HEK293 (cell line): ENCODE measurements around the gene FEM1A.

Source experiments
- CTCF ChIP-seq: fragments of 450-650 bp; formaldehyde crosslinking; IDR thresholded peaks from 2 replicates; pipeline ENCODE4 v1.5.1; 2016; ENCODE audit warnings: missing biosample characterization, missing genetic modification characterization
- HOXA7 ChIP-seq: sonication (generic); formaldehyde crosslinking; IDR thresholded peaks from 2 replicates; pipeline ENCODE4 v1.8.1; 2022; ENCODE audit warnings: missing genetic modification reagents, borderline replicate concordance
- KLF9 ChIP-seq: fragments of 450-650 bp; formaldehyde crosslinking; IDR thresholded peaks from 2 replicates; pipeline ENCODE4 v1.5.1; 2016; ENCODE audit warnings: missing biosample characterization, missing genetic modification characterization, low read depth
- PRDM1 ChIP-seq: fragments of 450-650 bp; formaldehyde crosslinking; IDR thresholded peaks from 2 replicates; pipeline ENCODE4; 2016; ENCODE audit warnings: missing biosample characterization, missing genetic modification characterization
- SCRT1 ChIP-seq: fragments of 450-650 bp; formaldehyde crosslinking; IDR thresholded peaks from 2 replicates; pipeline ENCODE4 v1.5.1; 2016; ENCODE audit warnings: missing biosample characterization, missing genetic modification characterization, borderline replicate concordance
- TRIM28 ChIP-seq: IDR thresholded peaks from 2 replicates; pipeline ENCODE4 v1.6.1; 2011; ENCODE audit warnings: low read length, control low read depth, borderline replicate concordance
- YY1 ChIP-seq: fragments of 450-650 bp; formaldehyde crosslinking; IDR thresholded peaks from 2 replicates; pipeline ENCODE4 v1.5.1; 2018; ENCODE audit warnings: missing biosample characterization, missing genetic modification characterization
- ZNF335 ChIP-seq: fragments of 450-650 bp; formaldehyde crosslinking; conservative IDR thresholded peaks from 2 replicates; pipeline ENCODE4 v1.5.1; 2016; ENCODE audit warnings: missing biosample characterization, missing genetic modification characterization
- ZNF776 ChIP-seq: fragments of 450-650 bp; formaldehyde crosslinking; IDR thresholded peaks from 2 replicates; pipeline ENCODE4 v1.5.0; 2017; ENCODE audit warnings: missing biosample characterization, missing genetic modification characterization, borderline replicate concordance
- TF ChIP-seq, protein P1 (sequence below): fragments of 450-650 bp; formaldehyde crosslinking; IDR thresholded peaks from 2 replicates; pipeline ENCODE4 v1.5.1; 2016; ENCODE audit warnings: missing biosample characterization, missing genetic modification characterization

DNA sequence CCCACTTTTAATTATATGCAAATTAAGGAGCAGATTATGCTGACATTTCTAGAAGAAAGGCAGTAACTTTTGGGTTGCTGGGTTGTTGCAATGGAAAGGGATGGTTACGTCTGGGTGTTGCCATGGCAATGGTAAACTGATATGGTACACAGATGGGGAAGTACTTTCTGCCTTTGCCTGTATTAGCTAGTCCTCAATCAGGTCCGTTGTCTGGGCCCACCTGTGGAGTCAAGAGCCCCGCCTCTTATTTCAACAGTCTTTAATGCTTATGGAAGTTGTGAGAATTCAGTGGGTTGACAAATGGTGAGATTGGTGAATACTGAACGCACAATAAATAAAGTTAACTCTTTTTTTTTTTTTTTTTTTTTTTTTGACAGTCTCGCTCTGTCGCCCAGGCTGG is 37.3 kb upstream of the FEM1A start:
- TF ChIP-seq PRDM1 (tag by site-specific recombination) (no peak), ZNF335 (no peak), TRIM28 (no peak), CTCF (tag by site-specific recombination) (no peak), HOXA7 (CRISPR knock-in tag) (no peak), YY1 (tag by site-specific recombination) (no peak), SCRT1 (no peak; the same call in 1 of the 2 replicates), ZNF776 (no peak), KLF9 (tag by site-specific recombination) (no peak)
- TF ChIP-seq, protein P1, sequence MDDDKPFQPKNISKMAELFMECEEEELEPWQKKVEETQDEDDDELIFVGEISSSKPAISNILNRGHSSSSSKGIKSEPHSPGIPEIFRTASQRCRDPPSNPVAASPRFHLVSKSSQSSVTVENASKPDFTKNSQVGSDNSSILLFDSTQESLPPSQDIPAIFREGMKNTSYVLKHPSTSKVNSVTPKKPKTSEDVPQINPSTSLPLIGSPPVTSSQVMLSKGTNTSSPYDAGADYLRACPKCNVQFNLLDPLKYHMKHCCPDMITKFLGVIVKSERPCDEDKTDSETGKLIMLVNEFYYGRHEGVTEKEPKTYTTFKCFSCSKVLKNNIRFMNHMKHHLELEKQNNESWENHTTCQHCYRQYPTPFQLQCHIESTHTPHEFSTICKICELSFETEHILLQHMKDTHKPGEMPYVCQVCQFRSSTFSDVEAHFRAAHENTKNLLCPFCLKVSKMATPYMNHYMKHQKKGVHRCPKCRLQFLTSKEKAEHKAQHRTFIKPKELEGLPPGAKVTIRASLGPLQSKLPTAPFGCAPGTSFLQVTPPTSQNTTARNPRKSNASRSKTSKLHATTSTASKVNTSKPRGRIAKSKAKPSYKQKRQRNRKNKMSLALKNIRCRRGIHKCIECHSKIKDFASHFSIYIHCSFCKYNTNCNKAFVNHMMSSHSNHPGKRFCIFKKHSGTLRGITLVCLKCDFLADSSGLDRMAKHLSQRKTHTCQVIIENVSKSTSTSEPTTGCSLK (tag by site-specific recombination) = no peak
